Measurements from ENCODE around the gene DNAJB13. TPM values are rescaled to one million over a fixed set of nuclear protein-coding genes. Genes with fewer than 3 reads are reported as not detected.

The DNAJB13 gene
- total RNA-seq, 1 donor from 2014 or later, result not detected

DNA sequence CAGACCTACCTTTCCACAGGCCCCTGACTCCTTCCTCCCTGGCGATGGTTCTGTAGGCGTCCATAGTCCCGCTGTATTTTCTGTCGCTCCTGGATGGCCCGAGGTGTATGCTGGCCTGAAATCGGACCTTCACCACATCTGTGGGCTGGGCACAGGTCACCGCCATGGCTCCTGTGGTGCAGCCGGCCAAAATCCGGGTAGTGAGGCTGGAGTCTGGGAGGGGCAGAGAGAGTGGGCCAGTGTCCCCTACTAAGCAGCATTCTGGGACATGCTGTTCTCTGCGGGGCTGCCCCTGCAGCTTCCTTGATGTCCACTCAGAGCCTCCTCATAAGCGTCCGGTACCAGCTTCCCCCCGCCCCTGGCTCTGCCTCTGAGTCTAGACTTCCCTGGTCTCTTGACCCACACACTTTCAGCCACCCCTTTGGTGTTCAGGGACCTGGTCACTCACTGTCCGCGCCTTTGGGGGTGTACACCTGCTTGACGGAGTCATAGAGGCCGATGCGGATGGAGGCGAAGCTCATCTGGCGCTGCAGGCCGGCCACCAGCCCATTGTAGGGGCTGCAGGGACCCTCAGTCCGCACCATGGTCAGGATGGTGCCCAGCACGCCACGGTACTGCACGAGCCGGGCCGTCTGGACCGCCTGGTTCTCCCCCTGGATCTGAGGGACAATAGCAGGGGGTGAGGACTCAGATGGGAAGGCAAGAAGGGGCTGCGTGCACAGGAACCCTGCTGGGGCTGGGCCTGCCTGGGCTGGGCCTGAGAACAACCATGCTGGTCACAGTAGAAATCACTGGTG lies 55.1 kb downstream of the DNAJB13 start:
- no peak for DNase-seq (ENCODE audit: low spot score)
- Mint-ChIP-seq H3K27ac (no peak overlapping the region), H3K4me3 (no peak overlapping the region), H3K9me3 (no peaks in the 10 kb centered on the region), H3K36me3 (peaks cover 11% of the 10 kb centered on the region), H3K4me1 (peaks cover 2% of the 10 kb centered on the region), H3K27me3 (ENCODE audit: insufficient read depth, low read depth) (peaks cover 7% of the 10 kb centered on the region)
- TF ChIP-seq EZH2phosphoT487 (IDR thresholded peaks at IDR 0.05) (no peak), EZH2 (IDR thresholded peaks at IDR 0.05) (no peak)
- TF ChIP-seq, protein P1, sequence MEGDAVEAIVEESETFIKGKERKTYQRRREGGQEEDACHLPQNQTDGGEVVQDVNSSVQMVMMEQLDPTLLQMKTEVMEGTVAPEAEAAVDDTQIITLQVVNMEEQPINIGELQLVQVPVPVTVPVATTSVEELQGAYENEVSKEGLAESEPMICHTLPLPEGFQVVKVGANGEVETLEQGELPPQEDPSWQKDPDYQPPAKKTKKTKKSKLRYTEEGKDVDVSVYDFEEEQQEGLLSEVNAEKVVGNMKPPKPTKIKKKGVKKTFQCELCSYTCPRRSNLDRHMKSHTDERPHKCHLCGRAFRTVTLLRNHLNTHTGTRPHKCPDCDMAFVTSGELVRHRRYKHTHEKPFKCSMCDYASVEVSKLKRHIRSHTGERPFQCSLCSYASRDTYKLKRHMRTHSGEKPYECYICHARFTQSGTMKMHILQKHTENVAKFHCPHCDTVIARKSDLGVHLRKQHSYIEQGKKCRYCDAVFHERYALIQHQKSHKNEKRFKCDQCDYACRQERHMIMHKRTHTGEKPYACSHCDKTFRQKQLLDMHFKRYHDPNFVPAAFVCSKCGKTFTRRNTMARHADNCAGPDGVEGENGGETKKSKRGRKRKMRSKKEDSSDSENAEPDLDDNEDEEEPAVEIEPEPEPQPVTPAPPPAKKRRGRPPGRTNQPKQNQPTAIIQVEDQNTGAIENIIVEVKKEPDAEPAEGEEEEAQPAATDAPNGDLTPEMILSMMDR (IDR thresholded peaks at IDR 0.05), result no peak
- no peaks in the 10 kb centered on the region for H3K79me2 ChIP-seq (ENCODE audit: low read depth)
- H3K9ac ChIP-seq, result no peak overlapping the region
- no peak overlapping the region for H2AFZ ChIP-seq (replicated peaks)
- H3K4me3 ChIP-seq, result no peak overlapping the region
- H4K20me1 ChIP-seq (ENCODE audit: low read depth), result no peaks in the 10 kb centered on the region
- no peaks in the 10 kb centered on the region for H3K9me3 ChIP-seq (ENCODE audit: low read depth)
- H3K4me2 ChIP-seq, result no peak overlapping the region
- no peaks in the 10 kb centered on the region for H3K36me3 ChIP-seq
- no peaks in the 10 kb centered on the region for H3K27me3 ChIP-seq
- H3K4me1 ChIP-seq, result no peaks in the 10 kb centered on the region
- H3F3A ChIP-seq (ENCODE audit: low read depth), result no peaks in the 10 kb centered on the region
- no peak overlapping the region for H3K27ac ChIP-seq

DNA sequence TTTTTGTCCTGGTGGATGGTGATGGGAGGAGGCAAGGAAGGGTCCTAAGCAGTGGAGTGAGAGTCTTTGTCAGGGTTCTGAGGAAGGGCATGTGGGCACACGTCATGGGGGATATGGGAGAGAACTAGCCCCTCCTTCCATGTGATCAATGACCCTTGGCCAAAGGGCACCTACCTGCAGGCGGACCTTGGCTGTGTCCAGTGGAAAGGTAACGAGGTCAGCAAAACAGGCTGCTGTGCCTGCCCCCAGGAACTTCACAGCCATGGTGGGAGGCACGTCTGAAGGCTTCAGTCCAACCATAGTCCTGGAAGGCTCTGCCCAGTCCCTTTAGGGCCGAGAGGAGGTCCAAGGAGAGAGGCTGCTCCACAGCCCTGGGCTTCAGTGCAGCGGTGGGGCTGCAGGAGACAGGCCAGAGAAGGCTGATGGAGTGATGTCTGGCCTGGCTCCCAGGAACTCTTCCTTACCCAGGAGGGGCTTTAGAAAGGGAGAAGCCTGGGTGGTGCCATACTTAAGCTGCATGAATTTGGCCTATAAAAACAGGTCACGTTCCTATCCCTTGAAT lies 56.0 kb downstream of the DNAJB13 start:
- no peaks in the 10 kb centered on the region for H3K9me3 ChIP-seq (ENCODE audit: low read depth)
- H3K79me2 ChIP-seq (ENCODE audit: low read depth), result no peaks in the 10 kb centered on the region
- no peaks in the 10 kb centered on the region for H4K20me1 ChIP-seq (ENCODE audit: low read depth)
- H3K36me3 Mint-ChIP-seq, result peaks cover 16% of the 10 kb centered on the region
- H3K27me3 ChIP-seq, result no peaks in the 10 kb centered on the region
- H3K4me3 Mint-ChIP-seq, result no peak overlapping the region
- H3K4me3 ChIP-seq, result no peak overlapping the region
- H3K4me1 ChIP-seq, result no peaks in the 10 kb centered on the region
- TF ChIP-seq EZH2phosphoT487 (IDR thresholded peaks at IDR 0.05), result no peak
- no peak for TF ChIP-seq EZH2 (IDR thresholded peaks at IDR 0.05)
- TF ChIP-seq, protein P1 (IDR thresholded peaks at IDR 0.05), result no peak
- H3K36me3 ChIP-seq, result no peaks in the 10 kb centered on the region
- no peak overlapping the region for H3K9ac ChIP-seq
- no peak overlapping the region for H3K27ac ChIP-seq
- no peak overlapping the region for H2AFZ ChIP-seq (replicated peaks)
- peaks cover 7% of the 10 kb centered on the region for H3K27me3 Mint-ChIP-seq (ENCODE audit: insufficient read depth, low read depth)
- H3K9me3 Mint-ChIP-seq, result no peaks in the 10 kb centered on the region
- peak overlapping the region; percentile 79 for H3K27ac Mint-ChIP-seq
- H3K4me1 Mint-ChIP-seq, result peaks cover 2% of the 10 kb centered on the region
- no peak overlapping the region for H3K4me2 ChIP-seq
- DNase-seq (ENCODE audit: low spot score), result no peak
- no peaks in the 10 kb centered on the region for H3F3A ChIP-seq (ENCODE audit: low read depth)

DNA sequence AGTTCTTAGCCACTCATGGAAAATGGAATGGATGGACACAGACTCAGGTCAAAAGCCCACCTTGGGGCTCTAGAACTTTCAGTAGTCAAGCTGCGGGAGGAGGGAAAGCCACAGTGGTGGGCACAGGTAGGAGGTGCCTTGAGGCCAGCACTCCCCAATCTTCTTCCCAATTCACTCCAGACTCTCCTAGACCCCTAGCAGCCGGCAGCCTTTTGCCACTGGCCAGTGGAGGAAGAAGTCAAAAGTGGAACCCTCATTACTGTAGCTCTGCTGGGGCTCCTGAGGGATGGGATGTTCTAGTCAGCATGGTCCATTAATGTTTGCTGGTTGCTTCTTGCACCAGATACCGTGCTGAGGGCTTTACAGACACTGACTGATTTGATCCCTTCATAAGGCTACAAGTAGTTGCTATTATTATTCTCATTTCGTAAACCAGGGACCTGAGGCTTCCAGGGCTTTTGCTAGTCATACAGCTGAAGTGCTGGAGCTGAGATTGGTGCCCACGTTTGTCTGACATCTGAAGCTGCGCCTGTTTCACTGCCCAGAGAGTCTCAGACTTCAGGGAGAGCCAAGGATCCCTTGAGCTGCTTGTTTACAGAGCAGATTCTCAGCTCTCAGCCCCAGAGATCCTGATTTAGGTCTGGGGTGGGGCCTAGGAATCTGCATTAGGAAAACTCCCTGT lies 57.0 kb downstream of the DNAJB13 start:
- no peak overlapping the region for H3K4me3 Mint-ChIP-seq
- Histone ChIP-seq H2AFZ (replicated peaks) (no peak overlapping the region), H3K36me3 (no peaks in the 10 kb centered on the region), H3K9ac (no peak overlapping the region), H3K4me3 (no peak overlapping the region), H3K79me2 (ENCODE audit: low read depth) (no peaks in the 10 kb centered on the region), H4K20me1 (ENCODE audit: low read depth) (no peaks in the 10 kb centered on the region), H3K4me2 (no peak overlapping the region), H3K27ac (no peak overlapping the region), H3K27me3 (no peaks in the 10 kb centered on the region), H3K4me1 (no peaks in the 10 kb centered on the region), H3F3A (ENCODE audit: low read depth) (no peaks in the 10 kb centered on the region), H3K9me3 (ENCODE audit: low read depth) (no peaks in the 10 kb centered on the region)
- TF ChIP-seq, protein P1 (IDR thresholded peaks at IDR 0.05), result no peak
- no peak for TF ChIP-seq EZH2 (IDR thresholded peaks at IDR 0.05)
- no peak for TF ChIP-seq EZH2phosphoT487 (IDR thresholded peaks at IDR 0.05)
- no peak overlapping the region for H3K27ac Mint-ChIP-seq
- peaks cover 12% of the 10 kb centered on the region for H3K36me3 Mint-ChIP-seq
- H3K27me3 Mint-ChIP-seq (ENCODE audit: insufficient read depth, low read depth), result peaks cover 4% of the 10 kb centered on the region
- no peaks in the 10 kb centered on the region for H3K9me3 Mint-ChIP-seq
- DNase-seq (ENCODE audit: low spot score), result no peak
- peaks cover 2% of the 10 kb centered on the region for H3K4me1 Mint-ChIP-seq

Measured in neural progenitor cell (in vitro differentiated cells).